WTC11 (cell line): ENCODE measurements around the gene SDCCAG8. TPM values are rescaled to one million over a fixed set of nuclear protein-coding genes. Genes with fewer than 3 reads are reported as not detected.
A peak's percentile ranks its signal among the peaks of the same experiment; 100 is the strongest.

ENCODE experiments used
- ATAC-seq: fragments of 200-7000 bp; cut with Tn5 transposase; 2 replicates; pipeline ENCODE4 v1.10.0; 2021; ENCODE audit warnings: mild to moderate bottlenecking, moderate library complexity
- CTCF ChIA-PET: fragments of 300-600 bp; sonication (Branson Sonifier 250); formaldehyde crosslinking; loops from one replicate; lab custom pipeline; 2021; ENCODE audit warnings: antibody characterized with exemption; lab: Charles Lee
- POLR2A ChIA-PET: fragments of 350-600 bp; sonication (Branson Sonifier 250); formaldehyde crosslinking; loops from one replicate; lab custom pipeline; 2021; ENCODE audit warnings: antibody characterized with exemption; lab: Charles Lee
- DNase-seq: peaks from one replicate; pipeline ENCODE4 v3.0.0; 2021; ENCODE audit warnings: low spot score
- H3K27ac Mint-ChIP-seq: 2 replicates; pipeline ENCODE4 v1.8.0; 2021; ENCODE audit warnings: mixed read lengths
- H3K27me3 Mint-ChIP-seq: 2 replicates; pipeline ENCODE4 v1.8.0; 2021; ENCODE audit warnings: low read depth, mild to moderate bottlenecking, moderate library complexity, mixed read lengths
- H3K36me3 Mint-ChIP-seq: 2 replicates; pipeline ENCODE4 v1.8.0; 2021; ENCODE audit warnings: mixed read lengths
- H3K4me1 Mint-ChIP-seq: 2 replicates; pipeline ENCODE4 v1.8.0; 2022; ENCODE audit warnings: mixed read lengths
- H3K4me3 Mint-ChIP-seq: 2 replicates; pipeline ENCODE4 v1.8.0; 2021; ENCODE audit warnings: mild to moderate bottlenecking, moderate library complexity, mixed read lengths
- H3K9me3 Mint-ChIP-seq: 2 replicates; pipeline ENCODE4 v1.8.0; 2021; ENCODE audit warnings: mixed read lengths
- ATF1 ChIP-seq: sonication (generic); formaldehyde crosslinking; IDR thresholded peaks from 2 replicates; pipeline ENCODE4 v1.8.1; 2023; ENCODE audit warnings: mild to moderate bottlenecking, moderate library complexity, missing genetic modification reagents
- ATF3 ChIP-seq: sonication (generic); formaldehyde crosslinking; conservative IDR thresholded peaks from 2 replicates; pipeline ENCODE4 v1.8.1; 2022; ENCODE audit warnings: mild to moderate bottlenecking, missing genetic modification reagents
- CREM ChIP-seq: sonication (generic); formaldehyde crosslinking; IDR thresholded peaks from 2 replicates; pipeline ENCODE4 v1.8.1; 2022; ENCODE audit warnings: mild to moderate bottlenecking, missing genetic modification reagents, moderate library complexity
- ETV6 ChIP-seq: sonication (generic); formaldehyde crosslinking; IDR thresholded peaks from 2 replicates; pipeline ENCODE4 v1.8.1; 2022; ENCODE audit warnings: mild to moderate bottlenecking, missing genetic modification reagents
- GTF2I ChIP-seq: fragments of 250-450 bp; sonication (Bioruptor Pico); conservative IDR thresholded peaks from 2 replicates; pipeline ENCODE4 v1.4.0; 2021; ENCODE audit warnings: mild to moderate bottlenecking
- HMGA2 ChIP-seq: fragments of 250-450 bp; sonication (Bioruptor Pico); IDR thresholded peaks from 2 replicates; pipeline ENCODE4 v1.4.0; 2021; ENCODE audit warnings: mild to moderate bottlenecking, moderate library complexity
- IRF2 ChIP-seq: sonication (generic); formaldehyde crosslinking; IDR thresholded peaks from 2 replicates; pipeline ENCODE4 v1.8.0; 2022; ENCODE audit warnings: low read depth, missing genetic modification reagents, borderline replicate concordance
- KAT7 ChIP-seq: sonication (generic); formaldehyde crosslinking; IDR thresholded peaks from 2 replicates; pipeline ENCODE4 v1.8.1; 2023; ENCODE audit warnings: missing genetic modification reagents, mild to moderate bottlenecking, borderline replicate concordance
- NR2C2 ChIP-seq: sonication (generic); formaldehyde crosslinking; IDR thresholded peaks from 2 replicates; pipeline ENCODE4 v1.8.0; 2022; ENCODE audit warnings: mild to moderate bottlenecking, missing genetic modification reagents
- NR3C1 ChIP-seq: sonication (generic); formaldehyde crosslinking; conservative IDR thresholded peaks from 2 replicates; pipeline ENCODE4 v1.8.1; 2023; ENCODE audit warnings: low read depth, mild to moderate bottlenecking, missing genetic modification reagents
- OVOL2 ChIP-seq: fragments of 250-450 bp; sonication (Bioruptor Pico); IDR thresholded peaks from 2 replicates; pipeline ENCODE4 v1.9.0; 2021; ENCODE audit warnings: mild to moderate bottlenecking, borderline replicate concordance
- PRDM15 ChIP-seq: sonication (generic); formaldehyde crosslinking; IDR thresholded peaks from 2 replicates; pipeline ENCODE4 v1.8.0; 2022; ENCODE audit warnings: missing genetic modification reagents
- SMAD4 ChIP-seq: sonication (generic); formaldehyde crosslinking; IDR thresholded peaks from 2 replicates; pipeline ENCODE4 v1.8.0; 2022; ENCODE audit warnings: mild to moderate bottlenecking, missing genetic modification reagents
- TCF7 ChIP-seq: sonication (generic); formaldehyde crosslinking; IDR thresholded peaks from 2 replicates; pipeline ENCODE4 v1.8.0; 2022; ENCODE audit warnings: mild to moderate bottlenecking, low read depth, missing genetic modification reagents, moderate library complexity
- TEAD4 ChIP-seq: sonication (generic); formaldehyde crosslinking; IDR thresholded peaks from 2 replicates; pipeline ENCODE4 v1.8.0; 2022; ENCODE audit warnings: mild to moderate bottlenecking, missing genetic modification reagents
- ZBTB21 ChIP-seq: sonication (generic); formaldehyde crosslinking; IDR thresholded peaks from 2 replicates; pipeline ENCODE4 v1.8.1; 2023; ENCODE audit warnings: mild to moderate bottlenecking, missing genetic modification reagents, borderline replicate concordance
- ZBTB43 ChIP-seq: sonication (generic); formaldehyde crosslinking; IDR thresholded peaks from 2 replicates; pipeline ENCODE4 v1.8.1; 2023; ENCODE audit warnings: mild to moderate bottlenecking, missing genetic modification reagents
- ZNF138 ChIP-seq: sonication (generic); formaldehyde crosslinking; conservative IDR thresholded peaks from 2 replicates; pipeline ENCODE4 v1.8.1; 2022; ENCODE audit warnings: mild to moderate bottlenecking, moderate library complexity, missing genetic modification reagents
- ZNF219 ChIP-seq: sonication (generic); formaldehyde crosslinking; IDR thresholded peaks from 2 replicates; pipeline ENCODE4 v1.8.0; 2023; ENCODE audit warnings: missing genetic modification reagents, mild to moderate bottlenecking, borderline replicate concordance
- ZNF263 ChIP-seq: sonication (generic); formaldehyde crosslinking; IDR thresholded peaks from 2 replicates; pipeline ENCODE4 v1.8.1; 2022; ENCODE audit warnings: low read depth, mild to moderate bottlenecking, moderate library complexity, missing genetic modification reagents
- ZNF512 ChIP-seq: sonication (generic); formaldehyde crosslinking; IDR thresholded peaks from 2 replicates; pipeline ENCODE4 v1.8.1; 2022; ENCODE audit warnings: missing genetic modification reagents, borderline replicate concordance
- total RNA-seq: library from RNA; stranded (reverse); gene quantifications from 3 replicates; pipeline ENCODE4 v1.2.3, GENCODE V29; 2021
- TF ChIP-seq, protein P1 (sequence below): sonication (generic); formaldehyde crosslinking; IDR thresholded peaks from 2 replicates; pipeline ENCODE4 v1.8.0; 2023; ENCODE audit warnings: missing genetic modification reagents
- TF ChIP-seq, protein P2 (sequence below): fragments of 250-450 bp; sonication (Bioruptor Pico); IDR thresholded peaks from 2 replicates; pipeline ENCODE4 v1.9.0; 2021; ENCODE audit warnings: moderate library complexity, mild to moderate bottlenecking, inconsistent platforms, borderline replicate concordance

Gene SDCCAG8
- total RNA-seq, 1 experiment from 2014 or later, result 44.3 TPM

DNA sequence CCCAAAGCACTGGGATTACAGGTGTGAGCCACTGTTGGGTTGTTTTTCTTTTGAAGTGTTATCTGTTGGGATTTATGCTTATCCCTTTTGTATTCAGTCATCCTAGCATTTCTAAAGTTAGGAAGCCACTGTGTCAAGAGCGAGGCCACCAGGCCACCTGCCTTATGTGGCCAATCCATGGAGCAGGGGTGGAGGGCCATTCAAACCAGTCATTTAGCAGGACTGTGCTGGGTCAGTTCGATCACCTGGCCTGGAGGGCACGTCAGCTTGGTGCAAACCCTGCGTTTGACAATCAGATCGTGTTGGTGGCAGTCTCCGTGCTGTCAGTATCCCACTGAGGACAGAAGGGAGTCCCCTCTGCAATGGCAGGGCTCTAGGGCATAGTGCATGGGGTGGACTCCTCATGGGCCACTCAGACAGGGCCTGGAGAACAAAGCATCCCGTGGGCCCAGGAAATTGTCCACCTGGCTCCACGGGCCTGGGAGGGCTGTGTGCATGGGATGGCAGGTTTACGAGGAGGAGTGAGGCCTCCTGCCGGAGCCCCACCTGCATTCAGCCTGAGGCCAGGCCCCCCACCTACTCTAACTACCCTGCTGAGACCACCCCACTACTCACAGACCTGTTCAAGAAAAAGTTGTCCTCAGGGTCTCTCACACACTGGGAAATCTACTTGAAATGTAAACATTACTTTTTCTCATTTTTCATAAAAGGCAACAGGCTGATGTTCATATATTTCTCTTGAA, 242.3 kb downstream of the SDCCAG8 start:
- ChIA-PET CTCF (no interaction called here), POLR2A (no interaction called here)
- H3K27ac Mint-ChIP-seq, result no peak overlapping the region; the same call in 1 of the 2 replicates
- peaks cover 31% of the 10 kb centered on the region for H3K36me3 Mint-ChIP-seq
- no peaks in the 10 kb centered on the region for H3K9me3 Mint-ChIP-seq
- peaks cover 76% of the 10 kb centered on the region for H3K4me1 Mint-ChIP-seq
- no peak for TF ChIP-seq SMAD4
- TF ChIP-seq TEAD4, result no peak
- no peak for TF ChIP-seq CREM
- TF ChIP-seq NR2C2 (CRISPR knock-in tag), result no peak
- no peak for TF ChIP-seq TCF7 (CRISPR knock-in tag)
- no peak for TF ChIP-seq GTF2I (CRISPR knock-in tag)
- TF ChIP-seq, protein P1, sequence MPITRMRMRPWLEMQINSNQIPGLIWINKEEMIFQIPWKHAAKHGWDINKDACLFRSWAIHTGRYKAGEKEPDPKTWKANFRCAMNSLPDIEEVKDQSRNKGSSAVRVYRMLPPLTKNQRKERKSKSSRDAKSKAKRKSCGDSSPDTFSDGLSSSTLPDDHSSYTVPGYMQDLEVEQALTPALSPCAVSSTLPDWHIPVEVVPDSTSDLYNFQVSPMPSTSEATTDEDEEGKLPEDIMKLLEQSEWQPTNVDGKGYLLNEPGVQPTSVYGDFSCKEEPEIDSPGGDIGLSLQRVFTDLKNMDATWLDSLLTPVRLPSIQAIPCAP (CRISPR knock-in tag), result no peak
- TF ChIP-seq ZNF138 (CRISPR knock-in tag), result no peak
- no peak for TF ChIP-seq PRDM15 (CRISPR knock-in tag)
- TF ChIP-seq ZNF263 (CRISPR knock-in tag), result no peak
- no peak for TF ChIP-seq ATF3 (CRISPR knock-in tag)
- no peak for TF ChIP-seq ZNF512 (CRISPR knock-in tag)
- no peak for TF ChIP-seq OVOL2 (CRISPR knock-in tag)
- TF ChIP-seq HMGA2 (CRISPR knock-in tag), result no peak
- no peak for TF ChIP-seq ZBTB43
- no peak for TF ChIP-seq IRF2 (CRISPR knock-in tag)
- H3K4me3 Mint-ChIP-seq, result no peak overlapping the region
- ATAC-seq (no peak), DNase-seq (no peak)
- no peaks in the 10 kb centered on the region for H3K27me3 Mint-ChIP-seq

DNA sequence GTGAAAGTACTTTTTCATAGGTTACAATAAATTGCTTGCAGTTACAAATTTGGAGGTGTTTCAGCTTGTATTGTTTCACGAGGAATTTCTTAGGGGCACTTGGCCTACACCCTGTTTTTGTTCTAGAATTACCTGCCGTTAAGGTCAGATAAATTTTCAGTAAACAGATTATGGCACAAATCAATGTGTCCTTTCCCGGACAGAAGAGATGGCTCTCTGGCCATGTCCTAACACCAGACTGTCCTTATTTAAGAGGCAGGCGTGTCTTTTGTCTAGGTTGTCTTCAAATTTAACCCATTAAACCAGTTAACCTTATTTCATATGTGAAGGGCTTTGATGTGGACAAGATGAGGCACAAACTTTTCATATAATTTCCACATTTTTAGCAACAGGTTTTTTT, 243.4 kb downstream of the SDCCAG8 start:
- Mint-ChIP-seq H3K4me1 (peaks cover 72% of the 10 kb centered on the region), H3K4me3 (no peak overlapping the region), H3K27me3 (no peaks in the 10 kb centered on the region), H3K27ac (0 out of 2 replicates have a peak overlapping the region, but pooled peaks have one; percentile 21), H3K9me3 (no peaks in the 10 kb centered on the region), H3K36me3 (peaks cover 24% of the 10 kb centered on the region)
- DNase-seq (no peak), ATAC-seq (no peak)
- ChIA-PET CTCF (interaction anchor here (0.9 to 1.0 kb wide), 2 partner anchors 15 to 23 kb away, joined by 3 read pairs; no protein-coding TSS in a partner anchor), POLR2A (interaction anchor here (1.0 kb wide), 1 partner anchor 8 kb away, joined by 3 read pairs; no protein-coding TSS in a partner anchor)
- no peak for TF ChIP-seq IRF2 (CRISPR knock-in tag)
- TF ChIP-seq ATF3 (CRISPR knock-in tag), result no peak
- TF ChIP-seq, protein P2, sequence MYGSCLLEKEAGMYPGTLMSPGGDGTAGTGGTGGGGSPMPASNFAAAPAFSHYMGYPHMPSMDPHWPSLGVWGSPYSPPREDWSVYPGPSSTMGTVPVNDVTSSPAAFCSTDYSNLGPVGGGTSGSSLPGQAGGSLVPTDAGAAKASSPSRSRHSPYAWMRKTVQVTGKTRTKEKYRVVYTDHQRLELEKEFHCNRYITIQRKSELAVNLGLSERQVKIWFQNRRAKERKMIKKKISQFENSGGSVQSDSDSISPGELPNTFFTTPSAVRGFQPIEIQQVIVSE (CRISPR knock-in tag), result no peak
- TF ChIP-seq ETV6 (CRISPR knock-in tag), result no peak
- no peak for TF ChIP-seq ZNF138 (CRISPR knock-in tag)
- no peak for TF ChIP-seq ATF1 (CRISPR knock-in tag)
- no peak for TF ChIP-seq ZNF219 (CRISPR knock-in tag)
- TF ChIP-seq ZBTB21 (CRISPR knock-in tag), result no peak
- TF ChIP-seq NR3C1 (CRISPR knock-in tag), result no peak
- TF ChIP-seq KAT7 (CRISPR knock-in tag), result no peak
- TF ChIP-seq NR2C2 (CRISPR knock-in tag), result no peak
